WERI-Rb-1 (cell line): ENCODE measurements around the gene TSEN54.

Experiments
- DNase-seq: peaks from one replicate; pipeline ENCODE4 v3.0.0-alpha.2; 2020
- H3K27ac ChIP-seq: fragments of 250-450 bp; sonication (Bioruptor Pico); 2 replicates; pipeline ENCODE4 v1.5.1; 2020; ENCODE audit warnings: mild to moderate bottlenecking, moderate library complexity
- H3K27me3 ChIP-seq: fragments of 250-450 bp; sonication (Bioruptor Pico); 2 replicates; pipeline ENCODE4 v1.5.1; 2021; ENCODE audit warnings: mild to moderate bottlenecking, low read depth, moderate library complexity; ENCODE audit not compliant: insufficient read depth, severe bottlenecking
- H3K36me3 ChIP-seq: fragments of 250-450 bp; sonication (Bioruptor Pico); 2 replicates; pipeline ENCODE4 v1.5.1; 2020; ENCODE audit warnings: mild to moderate bottlenecking, moderate library complexity
- H3K4me3 ChIP-seq: 2 replicates; pipeline ENCODE4 v1.5.1; 2011; ENCODE audit warnings: low read depth, mild to moderate bottlenecking, control low read depth, low read length
- H3K9me3 ChIP-seq: fragments of 250-450 bp; sonication (Bioruptor Pico); 2 replicates; pipeline ENCODE4 v1.5.1; 2021; ENCODE audit warnings: mild to moderate bottlenecking, moderate library complexity; ENCODE audit not compliant: severe bottlenecking
- CTCF ChIP-seq: IDR thresholded peaks from 2 replicates; pipeline ENCODE4 v1.5.1; 2011; ENCODE audit warnings: low read depth, mild to moderate bottlenecking, control low read depth, inconsistent platforms, low read length

TSEN54 gene

GRCh38 chr17:75494326-75494877 lies 21.9 kb upstream of the TSEN54 start:
- peaks cover 93% of the 10 kb centered on the region for H3K36me3 ChIP-seq
- no peak for DNase-seq
- TF ChIP-seq CTCF, result no peak
- H3K27me3 ChIP-seq, result no peaks in the 10 kb centered on the region
- no peak overlapping the region for H3K27ac ChIP-seq
- H3K9me3 ChIP-seq, result no peaks in the 10 kb centered on the region
- H3K4me3 ChIP-seq, result no peak overlapping the region

- no peak for TF ChIP-seq CTCF
- Histone ChIP-seq H3K9me3 (no peaks in the 10 kb centered on the region), H3K27ac (no peak overlapping the region), H3K27me3 (no peaks in the 10 kb centered on the region), H3K36me3 (peaks cover 98% of the 10 kb centered on the region), H3K4me3 (no peak overlapping the region)
- DNase-seq, result no peak
Measured at GRCh38 chr17:75496005-75496404, 20.3 kb upstream of the TSEN54 start.

- Histone ChIP-seq H3K27ac (no peak overlapping the region), H3K27me3 (no peaks in the 10 kb centered on the region), H3K36me3 (peaks cover 94% of the 10 kb centered on the region), H3K9me3 (no peaks in the 10 kb centered on the region), H3K4me3 (no peak overlapping the region)
- TF ChIP-seq CTCF, result no peak
- DNase-seq, result no peak
Measured at GRCh38 chr17:75498039-75498725, 18.1 kb upstream of the TSEN54 start.

GRCh38 chr17:75498726-75499213 lies 17.6 kb upstream of the TSEN54 start:
- no peak overlapping the region for H3K4me3 ChIP-seq
- DNase-seq, result peak; percentile 67
- TF ChIP-seq CTCF, result peak; percentile 54
- no peaks in the 10 kb centered on the region for H3K9me3 ChIP-seq
- H3K27ac ChIP-seq, result no peak overlapping the region; the same call in 1 of the 2 replicates
- no peaks in the 10 kb centered on the region for H3K27me3 ChIP-seq
- H3K36me3 ChIP-seq, result peaks cover 91% of the 10 kb centered on the region

GRCh38 chr17:75499313-75500022 lies 16.9 kb upstream of the TSEN54 start:
- no peak for TF ChIP-seq CTCF
- no peaks in the 10 kb centered on the region for H3K9me3 ChIP-seq
- H3K36me3 ChIP-seq, result peaks cover 91% of the 10 kb centered on the region
- DNase-seq, result no peak
- no peak overlapping the region for H3K4me3 ChIP-seq
- H3K27me3 ChIP-seq, result no peaks in the 10 kb centered on the region
- no peak overlapping the region; the same call in 1 of the 2 replicates for H3K27ac ChIP-seq
